ENCODE data around the gene CCDC74B.

- TF ChIP-seq CTCF (IDR thresholded peaks at IDR 0.05) (no peak), POLR2AphosphoS5 (IDR thresholded peaks at IDR 0.05) (no peak), POLR2A (IDR thresholded peaks at IDR 0.05) (no peak), EP300 (IDR thresholded peaks at IDR 0.05) (no peak)
Observed at GRCh38 chr2:130185436-130185835, 40.5 kb upstream of the CCDC74B start.
